Parietal lobe (tissue), 2 donors: ENCODE data around the gene RANBP1. TPM values are rescaled to one million over a fixed set of nuclear protein-coding genes. Genes with fewer than 3 reads are reported as not detected.

Experiments used
- small RNA-seq: library from RNA; depleted of rRNA; stranded (forward); fragments of <200 nt; gene quantifications from one replicate; pipeline ENCODE3, GENCODE V24; 2014; ENCODE audit warnings: low replicate concordance
- total RNA-seq: library from RNA; depleted of rRNA; stranded (reverse); fragments of >200 nt; gene quantifications from one replicate; pipeline ENCODE4 v1.2.3, GENCODE V29; 2014

The RANBP1 gene
- total RNA-seq: 109 TPM

DNA sequence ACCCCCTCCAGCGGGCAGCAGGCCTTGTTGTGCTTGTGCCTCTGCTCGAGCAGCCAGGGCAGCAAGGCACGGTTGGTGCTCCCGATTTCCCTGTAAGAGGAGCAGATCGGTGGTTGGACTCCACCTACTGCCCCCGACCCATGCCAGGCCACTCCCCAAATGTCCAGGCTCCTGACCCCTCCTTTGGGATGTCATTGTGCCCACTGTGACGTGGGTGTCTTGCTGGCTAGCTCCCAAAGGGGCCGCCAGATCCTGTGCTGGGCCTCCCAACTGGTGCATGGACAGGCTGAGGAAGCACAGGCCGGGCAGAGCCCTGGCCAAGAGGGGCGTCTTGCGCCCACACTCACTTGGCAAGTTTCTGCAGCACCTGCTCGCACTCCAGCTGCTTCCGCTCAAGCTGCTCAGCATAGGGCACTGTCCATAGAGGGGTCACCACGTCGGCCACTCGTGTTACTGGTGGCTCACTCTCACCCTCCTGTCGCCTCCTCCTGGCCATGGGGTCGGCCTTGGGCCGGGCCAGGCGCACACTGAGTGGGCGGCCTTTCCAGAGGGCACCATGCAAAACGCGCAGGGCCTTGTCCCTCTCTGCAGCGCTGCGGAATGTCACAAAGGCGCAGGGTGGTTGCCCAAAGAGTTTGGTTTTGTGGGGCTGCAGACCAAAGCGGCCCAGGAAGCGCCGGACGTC lies at the start of gene RANBP1:
Gene RANBP1, plus strand, starts transcription at position 414 of the 685 bp plus-strand sequence. Its CDS starts 81 bp downstream, at position 495.

DNA sequence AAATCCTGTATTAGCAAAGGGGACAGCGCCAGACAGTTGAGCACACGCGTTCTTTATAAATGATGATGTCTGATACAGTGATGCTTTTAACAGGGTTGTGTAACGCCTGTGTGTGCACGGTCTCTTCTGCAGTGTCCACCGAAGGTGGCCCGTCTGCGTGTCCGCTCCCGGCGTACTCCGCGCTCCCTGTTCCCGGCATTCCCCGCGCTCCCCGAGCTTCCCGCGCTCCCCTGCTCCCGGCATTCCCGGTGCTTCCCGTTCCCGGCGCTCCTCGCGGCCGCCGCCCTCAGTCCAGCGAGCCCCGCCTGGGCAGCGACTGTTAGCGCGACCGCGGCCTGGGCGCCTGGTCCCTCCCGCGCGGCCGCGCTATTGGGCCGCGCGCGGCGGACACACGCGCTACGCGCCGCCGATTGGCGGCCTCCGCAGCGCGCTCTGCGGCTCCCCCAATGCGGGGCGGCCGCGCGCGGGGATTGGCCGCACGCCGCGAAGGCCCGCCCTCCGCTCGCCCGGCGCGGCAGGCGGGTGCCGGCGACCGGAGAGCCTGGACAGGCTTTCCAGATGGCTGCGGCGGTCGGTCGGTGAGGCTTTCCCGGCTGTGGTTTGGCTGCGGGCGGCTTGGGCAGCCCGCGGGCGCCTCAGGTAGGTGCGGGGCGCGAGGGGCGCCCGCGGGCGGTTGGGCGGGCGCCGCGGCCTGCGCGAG lies 36.0 kb upstream of the RANBP1 start, which contains the start of gene DGCR8:
Gene DGCR8, plus strand, starts transcription at position 497 of the 700 bp plus-strand sequence. CDS start 5,723 bp downstream, outside the sequence.

DNA sequence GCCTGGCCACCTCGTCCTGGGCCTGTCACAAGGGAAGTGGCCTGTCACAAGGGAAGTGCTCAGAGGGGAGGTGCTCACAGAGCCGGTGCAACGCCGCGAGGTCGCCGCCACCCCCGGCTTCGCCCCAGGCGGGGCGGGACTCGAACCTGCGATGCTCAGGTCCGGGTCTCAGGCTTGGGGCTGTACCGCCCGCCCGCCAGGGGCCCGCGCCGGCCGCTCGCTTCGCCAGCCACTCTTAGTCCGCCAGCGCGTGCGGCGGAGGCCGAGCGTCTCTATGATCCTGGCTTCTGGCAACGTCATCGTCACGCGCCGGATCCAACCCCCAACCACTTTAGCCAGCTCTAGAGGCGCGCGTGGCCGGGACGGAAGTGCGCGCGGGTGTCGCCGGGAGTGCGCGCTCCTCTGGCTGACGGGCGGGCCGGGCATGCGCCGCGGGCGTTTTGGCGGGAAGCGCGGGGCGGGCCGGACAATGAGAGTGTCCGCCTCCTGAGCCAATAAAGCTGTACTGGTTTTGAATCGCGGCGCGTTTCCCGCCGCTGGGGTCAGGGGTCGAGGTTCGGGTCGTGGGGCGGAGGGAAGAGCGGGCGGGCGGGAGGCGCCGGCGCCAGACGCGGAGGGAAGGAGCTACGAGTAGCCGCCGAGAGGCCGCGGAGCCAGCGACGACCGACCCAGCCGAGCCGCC lies 1.2 kb downstream of the RANBP1 start, which contains the start of gene TRMT2A:
Gene TRMT2A, minus strand, starts transcription at position 276 of the 682 bp plus-strand sequence. CDS start 320 bp downstream, outside the sequence.

DNA sequence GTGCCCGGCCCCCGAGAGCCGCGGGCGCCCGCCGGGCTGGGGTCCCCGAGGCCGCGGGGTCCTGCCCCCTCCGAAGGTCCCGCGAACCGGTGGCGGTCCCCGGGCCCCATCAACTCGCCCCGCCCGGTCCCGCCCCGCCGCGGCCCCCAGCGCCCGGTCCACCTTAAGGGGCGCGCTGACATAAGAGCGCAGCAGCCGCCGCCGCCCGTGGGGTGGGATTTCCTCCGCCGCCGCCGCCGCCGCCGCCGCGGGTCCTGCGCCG lies 15.6 kb downstream of the RANBP1 start, which contains the start of gene ZDHHC8:
Gene ZDHHC8, plus strand, starts transcription at position 208 of the 262 bp plus-strand sequence. CDS start 144 bp downstream, outside the sequence.

DNA sequence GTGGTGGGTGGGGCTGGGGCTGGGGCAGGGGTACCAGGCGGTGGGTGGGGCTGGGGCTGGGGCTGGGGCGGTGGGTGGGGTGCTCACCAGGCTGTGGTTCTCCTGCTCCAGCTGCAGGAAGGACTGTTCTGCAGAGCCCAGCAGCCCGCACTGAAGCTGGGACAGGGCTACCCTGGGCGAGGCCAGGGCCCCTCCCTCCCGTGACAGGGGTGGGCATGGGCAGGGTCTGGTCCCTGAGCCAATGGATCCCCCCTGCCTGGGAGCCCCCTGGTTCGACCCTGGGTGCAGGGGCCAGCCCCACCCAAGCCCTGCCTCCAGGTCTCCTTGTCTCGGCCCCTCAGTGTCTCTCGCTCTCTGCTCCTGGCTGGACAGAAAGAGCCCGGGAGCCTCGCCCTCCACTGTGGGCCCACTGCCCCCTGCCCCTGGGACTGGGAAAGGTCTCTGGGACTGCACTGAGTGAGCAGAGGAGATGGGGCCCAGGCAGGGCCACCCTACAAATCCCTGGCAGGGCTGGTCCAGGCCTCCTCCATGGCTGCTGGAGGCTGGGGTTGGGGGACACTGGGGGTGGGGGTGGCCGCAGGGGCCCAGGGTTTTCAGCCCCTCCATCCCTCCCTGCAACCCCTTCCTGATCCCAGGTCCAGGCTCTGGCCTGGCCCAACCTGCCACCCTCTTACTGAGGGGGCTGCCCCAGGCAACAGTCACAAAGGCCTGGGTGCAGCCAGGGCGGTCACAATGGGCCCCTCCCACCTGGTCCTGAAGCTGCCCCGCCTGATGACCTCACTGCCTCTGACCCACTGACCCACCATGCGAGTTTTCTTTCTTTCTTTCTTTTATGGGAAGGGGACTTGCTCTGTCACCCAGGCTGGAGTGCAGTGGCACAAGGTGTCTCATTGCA lies 34.7 kb downstream of the RANBP1 start, which contains the start of gene CCDC188:
Gene CCDC188, minus strand, starts transcription at position 675 of the 895 bp plus-strand sequence. Its CDS starts 69 bp downstream, at position 606.

Small RNA genes within 50 kb of the gene (small RNA-seq; reads per million reads assigned to genes)
- gene MIR6816 (not detected), gene RF00017 (not detected), gene RF00599 (not detected)

Other genes with a start within 250 kb of the RANBP1 start
- gene COMT, start 174.3 kb upstream of the RANBP1 start, total RNA-seq: 36.9 TPM
- 16.3 TPM for gene TXNRD2, start 174.3 kb upstream of the RANBP1 start, total RNA-seq
- 105 TPM for gene ARVCF, start 99.3 kb upstream of the RANBP1 start, total RNA-seq
- gene TANGO2, start 95.0 kb upstream of the RANBP1 start, total RNA-seq: 18.8 TPM
- 75.1 TPM for gene DGCR8, start 35.9 kb upstream of the RANBP1 start, total RNA-seq
- gene TRMT2A, start 1.1 kb downstream of the RANBP1 start, total RNA-seq: 57.6 TPM
- gene ZDHHC8, start 15.7 kb downstream of the RANBP1 start, total RNA-seq: 9.7 TPM
- 1.3 TPM for gene CCDC188, start 35.0 kb downstream of the RANBP1 start, total RNA-seq
- 14.7 TPM for gene RTN4R, start 152.2 kb downstream of the RANBP1 start, total RNA-seq
- 30.7 TPM for gene DGCR6L, start 204.0 kb downstream of the RANBP1 start, total RNA-seq